WI38 (cell line): ENCODE data around the gene PATZ1.
"Not testable (repeated sequence)": the region's sequence is repeated elsewhere in the genome, so short reads cannot be mapped to it uniquely, and the experiment has no call there.

Source experiments
- H3K4me3 ChIP-seq: 2 replicates; pipeline ENCODE4 v1.5.1; 2011; ENCODE audit warnings: low read depth, mild to moderate bottlenecking, control low read depth, low read length
- CTCF ChIP-seq: IDR thresholded peaks from 2 replicates; pipeline ENCODE4 v1.5.1; 2012; ENCODE audit warnings: low read depth, mild to moderate bottlenecking, control low read depth, low read length

The PATZ1 gene

GRCh38 chr22:31346255-31346732 lies at the start of gene PATZ1:
Gene PATZ1 (minus strand): TSS chr22:31346346. CDS start chr22:31345602, 744 bp downstream.
- peak within 1 kb of the TSS; percentile 69 for H3K4me3 ChIP-seq
- no peak for TF ChIP-seq CTCF

- H3K4me3 ChIP-seq: no peak overlapping the region
- TF ChIP-seq CTCF: no peak
These were observed 48.2 kb upstream of the PATZ1 start for GRCh38 chr22:31394326-31394725.

GRCh38 chr22:31393893-31394292 lies 47.7 kb upstream of the PATZ1 start:
- TF ChIP-seq CTCF: no peak
- no peak overlapping the region for H3K4me3 ChIP-seq

GRCh38 chr22:31378651-31379050 lies 32.5 kb upstream of the PATZ1 start:
- H3K4me3 ChIP-seq: not testable (repeated sequence)

- H3K4me3 ChIP-seq: no peak overlapping the region
- no peak for TF ChIP-seq CTCF
These were observed 32.0 kb upstream of the PATZ1 start for GRCh38 chr22:31378123-31378522.

- no peak overlapping the region for H3K4me3 ChIP-seq
- TF ChIP-seq CTCF: no peak
These were observed 31.5 kb upstream of the PATZ1 start for GRCh38 chr22:31377612-31378011.

GRCh38 chr22:31367426-31367825 lies 21.3 kb upstream of the PATZ1 start:
- no peak for TF ChIP-seq CTCF

GRCh38 chr22:31363885-31364465 lies 17.8 kb upstream of the PATZ1 start:
- H3K4me3 ChIP-seq: no peak overlapping the region
- TF ChIP-seq CTCF: no peak

More at GRCh38 chr22:31367426-31367825, 21.3 kb upstream of the PATZ1 start:
- H3K4me3 ChIP-seq: no peak overlapping the region
